GM21529 (cell line): ENCODE results near the gene CNTNAP3B.
"Not testable (repeated sequence)": the region's sequence is repeated elsewhere in the genome, so short reads cannot be mapped to it uniquely, and the experiment has no call there.

Experiments used
- ATAC-seq: cut with Tn5 transposase; IDR thresholded peaks from one replicate; pipeline ENCODE4 v1.9.1; 2021; ENCODE audit not compliant: unreplicated experiment

CNTNAP3B gene

GRCh38 chr9:42129073-42129729 is at the start of gene CNTNAP3B:
TSS of gene CNTNAP3B (minus strand) at chr9:42129426. CDS start at chr9:42129094, 332 bp downstream.
- not testable (repeated sequence) for ATAC-seq

GRCh38 chr9:42160299-42160698 is 31.1 kb upstream of the CNTNAP3B start:
- ATAC-seq: not testable (repeated sequence)

- not testable (repeated sequence) for ATAC-seq
Measured at GRCh38 chr9:42127056-42127841, 2.0 kb downstream of the CNTNAP3B start.

- not testable (repeated sequence) for ATAC-seq
Measured at GRCh38 chr9:42121007-42121406, 8.2 kb downstream of the CNTNAP3B start.

GRCh38 chr9:42095929-42096328 is 33.3 kb downstream of the CNTNAP3B start:
- ATAC-seq: not testable (repeated sequence)

- not testable (repeated sequence) for ATAC-seq
Measured at GRCh38 chr9:42084559-42084952, 44.7 kb downstream of the CNTNAP3B start.

- not testable (repeated sequence) for ATAC-seq
Measured at GRCh38 chr9:42083877-42084558, 45.2 kb downstream of the CNTNAP3B start.

GRCh38 chr9:42080376-42080775 is 48.9 kb downstream of the CNTNAP3B start:
- not testable (repeated sequence) for ATAC-seq

- ATAC-seq: not testable (repeated sequence)
Measured at GRCh38 chr9:42074868-42075267, 54.4 kb downstream of the CNTNAP3B start.

- not testable (repeated sequence) for ATAC-seq
Measured at GRCh38 chr9:42071026-42071425, 58.2 kb downstream of the CNTNAP3B start.

GRCh38 chr9:42070035-42070799 is 59.0 kb downstream of the CNTNAP3B start:
- ATAC-seq: not testable (repeated sequence)

- not testable (repeated sequence) for ATAC-seq
Measured at GRCh38 chr9:42053874-42054273, 75.4 kb downstream of the CNTNAP3B start.

- ATAC-seq: not testable (repeated sequence)
Measured at GRCh38 chr9:42050701-42051100, 78.5 kb downstream of the CNTNAP3B start.

GRCh38 chr9:42044422-42045010 is 84.7 kb downstream of the CNTNAP3B start:
- ATAC-seq: not testable (repeated sequence)

GRCh38 chr9:42033541-42033940 is 95.7 kb downstream of the CNTNAP3B start:
- ATAC-seq: not testable (repeated sequence)

- ATAC-seq: not testable (repeated sequence)
Measured at GRCh38 chr9:42020639-42021038, 108.6 kb downstream of the CNTNAP3B start.

GRCh38 chr9:42018220-42018922 is 110.9 kb downstream of the CNTNAP3B start:
- not testable (repeated sequence) for ATAC-seq

GRCh38 chr9:42014317-42014716 is 114.9 kb downstream of the CNTNAP3B start:
- ATAC-seq: not testable (repeated sequence)

- not testable (repeated sequence) for ATAC-seq
Measured at GRCh38 chr9:41991607-41992006, 137.6 kb downstream of the CNTNAP3B start.

- ATAC-seq: not testable (repeated sequence)
Measured at GRCh38 chr9:41980271-41980670, 149.0 kb downstream of the CNTNAP3B start.
